GM12878 (cell line): ENCODE results near the gene C14orf93. TPM values are rescaled to one million over a fixed set of nuclear protein-coding genes. Genes with fewer than 3 reads are reported as not detected.
A peak's percentile ranks its signal among the peaks of the same experiment; 100 is the strongest.

ENCODE experiments used
- ASH2L ChIP-seq: fragments of 300-600, 200-600 bp; sonication (generic); IDR thresholded peaks from 2 replicates; pipeline ENCODE4 v1.6.1; 2017; ENCODE audit warnings: low read depth, mild to moderate bottlenecking, borderline replicate concordance
- BMI1 ChIP-seq: fragments of 450-650 bp; IDR thresholded peaks from 2 replicates; pipeline ENCODE4 v1.6.1; 2016; ENCODE audit warnings: mild to moderate bottlenecking, moderate library complexity, borderline replicate concordance
- BRCA1 ChIP-seq: IDR thresholded peaks from 2 replicates; pipeline ENCODE4 v1.6.1; 2011; ENCODE audit warnings: low read depth, low read length, improper control_type of control experiment
- CBX5 ChIP-seq: sonication (generic); IDR thresholded peaks from 2 replicates; pipeline ENCODE4 v1.6.1; 2016; ENCODE audit warnings: low read depth, moderate library complexity, mild to moderate bottlenecking, inconsistent platforms
- CHD2 ChIP-seq: IDR thresholded peaks from 2 replicates; pipeline ENCODE4 v1.6.1; 2011; ENCODE audit warnings: low read depth, low read length, improper control_type of control experiment, borderline replicate concordance
- ELK1 ChIP-seq: IDR thresholded peaks from 2 replicates; pipeline ENCODE4 v1.6.1; 2012; ENCODE audit warnings: low read depth, low read length, improper control_type of control experiment
- GABPA ChIP-seq: IDR thresholded peaks from 2 replicates; pipeline ENCODE4 v1.6.1; 2014; ENCODE audit warnings: antibody characterized with exemption, low read depth, mild to moderate bottlenecking, inconsistent platforms
- HDGF ChIP-seq: fragments of 450-650 bp; IDR thresholded peaks from 2 replicates; pipeline ENCODE4 v1.6.1; 2016; ENCODE audit warnings: antibody characterized with exemption
- IRF4 ChIP-seq: IDR thresholded peaks from 2 replicates; pipeline ENCODE4 v1.6.1; 2011; ENCODE audit warnings: low read depth, low read length
- MTA2 ChIP-seq: fragments of 450-650 bp; IDR thresholded peaks from 2 replicates; pipeline ENCODE4 v1.6.1; 2016; ENCODE audit warnings: low read depth, mild to moderate bottlenecking, moderate library complexity
- MYB ChIP-seq: fragments of 150-350 bp; IDR thresholded peaks from 2 replicates; pipeline ENCODE4 v1.6.1; 2014; ENCODE audit warnings: mild to moderate bottlenecking, low read depth, low read length, borderline replicate concordance
- NFXL1 ChIP-seq: fragments of 450-650 bp; IDR thresholded peaks from 2 replicates; pipeline ENCODE4 v1.6.1; 2017; ENCODE audit warnings: antibody characterized with exemption, mild to moderate bottlenecking, borderline replicate concordance
- NR2F1 ChIP-seq: fragments of 450-650 bp; conservative IDR thresholded peaks from 2 replicates; pipeline ENCODE4 v1.6.1; 2017; ENCODE audit warnings: mild to moderate bottlenecking
- PAX5 ChIP-seq: IDR thresholded peaks from 2 replicates; pipeline ENCODE4 v1.6.1; 2011; ENCODE audit warnings: low read depth, low read length, borderline replicate concordance
- PKNOX1 ChIP-seq: fragments of 450-650 bp; IDR thresholded peaks from 2 replicates; pipeline ENCODE4 v1.6.1; 2016; ENCODE audit warnings: mild to moderate bottlenecking
- PML ChIP-seq: IDR thresholded peaks from 2 replicates; pipeline ENCODE4 v1.6.1; 2012; ENCODE audit warnings: low read length, inconsistent platforms
- RAD21 ChIP-seq: IDR thresholded peaks from 2 replicates; pipeline ENCODE4 v1.6.1; 2011; ENCODE audit warnings: mild to moderate bottlenecking, low read depth, low read length, moderate library complexity; ENCODE audit not compliant: insufficient read depth
- RFX5 ChIP-seq: IDR thresholded peaks from 2 replicates; pipeline ENCODE4 v1.6.1; 2011; ENCODE audit warnings: low read depth, low read length, improper control_type of control experiment
- SMAD1 ChIP-seq: fragments of 450-650 bp; IDR thresholded peaks from 2 replicates; pipeline ENCODE4 v1.6.1; 2018; ENCODE audit warnings: mild to moderate bottlenecking, low read depth; ENCODE audit not compliant: partially characterized antibody
- SMC3 ChIP-seq: IDR thresholded peaks from 2 replicates; pipeline ENCODE4 v1.6.1; 2011; ENCODE audit warnings: low read length, improper control_type of control experiment, borderline replicate concordance
- SP1 ChIP-seq: IDR thresholded peaks from one replicate; pipeline ENCODE4 v1.6.1; 2011; ENCODE audit warnings: low read depth, low read length
- USF1 ChIP-seq: IDR thresholded peaks from 2 replicates; pipeline ENCODE4 v1.6.1; 2011; ENCODE audit warnings: borderline replicate concordance, low read depth, mild to moderate bottlenecking, moderate library complexity, mixed read lengths, low read length; ENCODE audit not compliant: insufficient read depth; ENCODE audit errors: extremely low read length
- ZNF687 ChIP-seq: fragments of 450-650 bp; IDR thresholded peaks from 2 replicates; pipeline ENCODE4 v1.6.1; 2017; ENCODE audit warnings: mild to moderate bottlenecking, moderate library complexity
- polyA plus RNA-seq, 11 experiments: library from polyadenylated mRNA; depleted of rRNA in 4 of 11; unstranded in 6 of 11; stranded (reverse) in 5 of 11; fragments of >200 nt; fragmentation: Nextera tagmentation in 4 of 11; fragmentation: Illumina TruSeq in 1 of 11; extraction: Ambion mirVana in 4 of 11; extraction: Trizol in 1 of 11; gene quantifications; 1 replicate in 1 of 11; 2 replicates in 10 of 11; pipeline versions ENCODE4 v1.2.1 to v1.2.3, GENCODE V29; 2011 to 2016; ENCODE audit warnings: inconsistent platforms in 2 of 11, missing spikeins in 2 of 11, low read depth in 1 of 11
- total RNA-seq, 4 experiments: library from RNA; depleted of rRNA in 3 of 4; stranded (reverse); fragments of >200 nt in 3 of 4; fragmentation: Illumina TruSeq in 1 of 4; extraction: Trizol in 1 of 4; gene quantifications; 2 replicates each; pipeline versions ENCODE4 v1.2.1 to v1.2.3, GENCODE V29; 2013 to 2021

The C14orf93 gene
- total and polyA plus RNA-seq, 10 of the 15 experiments (the other 5 are each of a cell fraction or from before 2014, with no cell fraction given): 1.8 to 13.9 (median 10.2) TPM

GRCh38 chr14:23009939-23010726 lies at the start of gene C14orf93 (continued):
- TF ChIP-seq GABPA (no peak), IRF4 (no peak), SMC3 (no peak), PML (no peak), MYB (no peak), PAX5 (no peak), ASH2L (no peak), CBX5 (no peak), NR2F1 (peak; percentile 31; the same call in 1 of the 2 replicates), USF1 (peak; percentile 56), BRCA1 (no peak; the same call in 1 of the 2 replicates), BMI1 (no peak), MTA2 (no peak), RFX5 (peak; percentile 47; the same call in 1 of the 2 replicates), SMAD1 (no peak), SP1 (no peak), CHD2 (peak; percentile 42; the same call in 1 of the 2 replicates), RAD21 (no peak), HDGF (no peak), ELK1 (no peak), PKNOX1 (no peak; the same call in 1 of the 2 replicates), ZNF687 (peak; percentile 69), NFXL1 (no peak)
